ENCODE data around the gene PPP6R1. TPM values are rescaled to one million over a fixed set of nuclear protein-coding genes. Genes with fewer than 3 reads are reported as not detected.
A peak's percentile ranks its signal among the peaks of the same experiment; 100 is the strongest.
"Not testable (repeated sequence)": the region's sequence is repeated elsewhere in the genome, so short reads cannot be mapped to it uniquely, and the experiment has no call there.

PPP6R1 gene
- polyA plus RNA-seq, 1 of the 3 experiments (the other 2 are of a cell fraction), result 47.8 TPM

GRCh38 chr19:55206664-55207500 lies 51.9 kb downstream of the PPP6R1 start:
- H3K79me2 ChIP-seq (ENCODE audit: insufficient read depth), result no peaks in the 10 kb centered on the region
- no peaks in the 10 kb centered on the region for H3K9me3 ChIP-seq
- H3K4me1 ChIP-seq (ENCODE audit: control insufficient read depth in 1 of 2, insufficient read depth in 2 of 2, low read depth in 1 of 2, low read length in 1 of 2), result peaks cover 20 to 23% of the 10 kb centered on the region in 2 experiments; a peak in 3 of 4 replicates
- peak overlapping the region; percentile 36; the same call in 1 of the 2 replicates for H2AFZ ChIP-seq (ENCODE audit: low read depth)
- peak; percentile 65 for TF ChIP-seq NFIC (IDR thresholded peaks at IDR 0.05; ENCODE audit: borderline replicate concordance)
- 0 out of 2 replicates have a peak, but pooled peaks have one; percentile 8 for TF ChIP-seq RCOR1 (IDR thresholded peaks at IDR 0.05; ENCODE audit: low read length)
- TF ChIP-seq TCF12 (IDR thresholded peaks at IDR 0.05), result peak; percentile 68
- no peak for TF ChIP-seq TAF1 (IDR thresholded peaks at IDR 0.05; ENCODE audit: borderline replicate concordance, low read depth, low read length)
- TF ChIP-seq ZBTB33 (IDR thresholded peaks at IDR 0.05; ENCODE audit: borderline replicate concordance, low read depth), result no peak
- TF ChIP-seq FOXJ3 (CRISPR knock-in tag; IDR thresholded peaks at IDR 0.05), result 0 out of 2 replicates have a peak, but pooled peaks have one; percentile 18
- TF ChIP-seq FOSL2 (IDR thresholded peaks at IDR 0.05; ENCODE audit: borderline replicate concordance, low read depth), result peak; percentile 94
- TF ChIP-seq GATA2 (CRISPR knock-in tag; IDR thresholded peaks at IDR 0.05), result peak; percentile 46; the same call in 1 of the 2 replicates
- TF ChIP-seq MAX (IDR thresholded peaks at IDR 0.05; ENCODE audit: low read depth), result peak; percentile 63
- no peak for TF ChIP-seq YY1 (IDR thresholded peaks at IDR 0.05; ENCODE audit: low read depth)
- peak; percentile 84 for TF ChIP-seq JUND (IDR thresholded peaks at IDR 0.05)
- peak; percentile 30; the same call in 1 of the 2 replicates for TF ChIP-seq MXI1 (IDR thresholded peaks at IDR 0.05; ENCODE audit: low read depth, low read length)
- TF ChIP-seq ELF1 (IDR thresholded peaks at IDR 0.05), result no peak
- peak; percentile 30; the same call in 1 of the 2 replicates for TF ChIP-seq PBX3 (IDR thresholded peaks at IDR 0.05)
- no peak for TF ChIP-seq CTCF (IDR thresholded peaks at IDR 0.05)
- TF ChIP-seq SMC3 (IDR thresholded peaks at IDR 0.05; ENCODE audit: low read depth, low read length), result no peak
- peak; percentile 91; the same call in 1 of the 2 replicates for TF ChIP-seq RXRA (IDR thresholded peaks at IDR 0.05; ENCODE audit: borderline replicate concordance, low read depth)
- CTCF ChIA-PET, result interaction anchor here (0.6 to 1.7 kb wide), 5 partner anchors 21 to 85 kb away, joined by 3 to 5 read pairs (median 4); partner anchors contain the start of genes DNAAF3 and TMEM86B
- H3K27ac ChIP-seq (ENCODE audit: low read depth in 2 of 2, low read length in 1 of 2), result peak overlapping the region in 1 of 2 experiments; percentile 34; a peak in 1 of 4 replicates
- peaks cover 19% of the 10 kb centered on the region for H3F3A ChIP-seq (replicated peaks; ENCODE audit: insufficient read depth)
- no peak overlapping the region for H3K9ac ChIP-seq
- no peaks in the 10 kb centered on the region for H3K27me3 ChIP-seq (ENCODE audit: insufficient read depth)
- H3K4me3 ChIP-seq (ENCODE audit: low read depth in 2 of 2, low read length in 1 of 2), result peak overlapping the region in 1 of 2 experiments; percentile 19; a peak in 2 of 4 replicates
- DNase-seq, result peak; percentile 96
- WGBS (ENCODE audit: low lambda C conversion rate), result 39% methylated on average over 25 of the region's 29 CpGs
- no peaks in the 10 kb centered on the region for H3K36me3 ChIP-seq (replicated peaks in 1 of 2; ENCODE audit: control insufficient read depth in 1 of 2, insufficient read depth in 2 of 2, low read length in 1 of 2)
- POLR2A ChIA-PET, result interaction anchor here (0.6 to 1.4 kb wide), 4 partner anchors 9 to 47 kb away, joined by 3 to 6 read pairs (median 4); partner anchors contain the start of gene TMEM86B
- peaks cover 5% of the 10 kb centered on the region; the same call in 1 of the 2 replicates for H4K20me1 ChIP-seq (ENCODE audit: insufficient read depth)
- H3K9me2 ChIP-seq, result no peaks in the 10 kb centered on the region
- H3K4me2 ChIP-seq, result peak overlapping the region; percentile 70

- DNase-seq; H3K9me3 ChIP-seq; H3K36me3 ChIP-seq (replicated peaks in 1 of 2; ENCODE audit: control insufficient read depth in 1 of 2, insufficient read depth in 2 of 2, low read length in 1 of 2); H3K4me1 ChIP-seq (ENCODE audit: control insufficient read depth in 1 of 2, insufficient read depth in 2 of 2, low read depth in 1 of 2, low read length in 1 of 2); H3K27ac ChIP-seq (ENCODE audit: low read depth in 2 of 2, low read length in 1 of 2); H3K9me2 ChIP-seq; H3K9ac ChIP-seq; H3K4me2 ChIP-seq; H3F3A ChIP-seq (replicated peaks; ENCODE audit: insufficient read depth); POLR2A ChIA-PET; H3K79me2 ChIP-seq (ENCODE audit: insufficient read depth); H3K27me3 ChIP-seq (ENCODE audit: insufficient read depth); H3K4me3 ChIP-seq (ENCODE audit: low read depth in 2 of 2, low read length in 1 of 2); H2AFZ ChIP-seq (ENCODE audit: low read depth); H4K20me1 ChIP-seq (ENCODE audit: insufficient read depth): not testable (repeated sequence)
- CTCF ChIA-PET, result interaction anchor here (0.6 to 1.1 kb wide), 3 partner anchors 26 to 181 kb away, joined by 3 read pairs; partner anchors contain the start of genes DNAAF3 and TMEM86B
- WGBS (ENCODE audit: low lambda C conversion rate), result 76% methylated on average over 7 of the region's 10 CpGs
These were observed 56.6 kb downstream of the PPP6R1 start for GRCh38 chr19:55202199-55202598.

Data from SK-N-SH (cell line).